A549 (cell line): ENCODE results near the gene GZMM. TPM values are rescaled to one million over a fixed set of nuclear protein-coding genes. Genes with fewer than 3 reads are reported as not detected.
A peak's percentile ranks its signal among the peaks of the same experiment; 100 is the strongest.

Experiments used
- ATAC-seq, 2 experiments: fragments of 200-7000 bp in 1 of 2; fragments of >200 bp in 1 of 2; cut with Nextera tagmentation in 1 of 2; cut with Tn5 transposase in 1 of 2; 3 replicates each; pipeline versions ENCODE4 v1.8.0 to v1.9.1; 2018 to 2020; ENCODE audit warnings: mild to moderate bottlenecking in 1 of 2, moderate library complexity in 1 of 2
- CTCF ChIA-PET: fragments of 300-600 bp; sonication (Branson Sonifier 250); formaldehyde crosslinking; extraction: SDS; loops from one replicate; lab custom pipeline; 2021; ENCODE audit warnings: antibody characterized with exemption, inconsistent platforms; lab: Yijun Ruan, JAX
- POLR2A ChIA-PET: fragments of 350-600 bp; formaldehyde crosslinking; extraction: SDS; loops from one replicate; lab custom pipeline; 2021; ENCODE audit warnings: antibody characterized with exemption, inconsistent platforms; lab: Yijun Ruan, JAX
- DNase-seq, 2 experiments: peaks; one replicate each; pipeline versions ENCODE4 v3.0.0 to v3.0.0-alpha.2; 2011 to 2016; ENCODE audit warnings: low read depth in 1 of 2, low spot score in 1 of 2
- FAIRE-seq: peaks from 2 replicates; lab custom pipeline; 2011; peaks lifted over from hg19 to GRCh38; lab: Jason Lieb, UNC
- H3K27ac ChIP-seq, 2 experiments: fragments of >200 bp; sonication (Bioruptor Twin); formaldehyde crosslinking; 3 replicates each; pipeline ENCODE4 v1.5.1; 2016 to 2017
- H3K4me1 ChIP-seq: fragments of >200 bp; sonication (Bioruptor Twin); formaldehyde crosslinking; 3 replicates; pipeline ENCODE4 v1.6.1; 2016
- H3K4me2 ChIP-seq: fragments of >200 bp; sonication (Bioruptor Twin); formaldehyde crosslinking; 3 replicates; pipeline ENCODE4 v1.6.1; 2016
- H3K4me3 ChIP-seq: fragments of >200 bp; sonication (Bioruptor Twin); formaldehyde crosslinking; 3 replicates; pipeline ENCODE4 v1.5.1; 2016
- H3K9me3 ChIP-seq: fragments of >200 bp; sonication (Bioruptor Twin); formaldehyde crosslinking; 3 replicates; pipeline ENCODE4 v1.6.1; 2016
- BHLHE40 ChIP-seq: IDR thresholded peaks from 2 replicates; pipeline ENCODE4 v1.6.1; 2012; ENCODE audit warnings: low read depth, low read length, inconsistent platforms
- CBX2 ChIP-seq: fragments of 200-600 bp; sonication (generic); IDR thresholded peaks from 2 replicates; pipeline ENCODE4 v1.6.1; 2016; ENCODE audit warnings: low read depth, mild to moderate bottlenecking, borderline replicate concordance
- CBX8 ChIP-seq: fragments of 200-600 bp; sonication (generic); IDR thresholded peaks from 2 replicates; pipeline ENCODE4 v1.6.1; 2016
- EHMT2 ChIP-seq: fragments of 200-600 bp; sonication (generic); IDR thresholded peaks from 2 replicates; pipeline ENCODE4 v1.6.1; 2016; ENCODE audit warnings: antibody characterized with exemption, low read depth, mild to moderate bottlenecking, moderate library complexity
- ESRRA ChIP-seq: fragments of 150-350 bp; IDR thresholded peaks from 2 replicates; pipeline ENCODE4 v1.6.1; 2014; ENCODE audit warnings: mild to moderate bottlenecking, low read length, borderline replicate concordance
- GATA3 ChIP-seq: IDR thresholded peaks from 2 replicates; pipeline ENCODE4 v1.6.1; 2012; ENCODE audit warnings: borderline replicate concordance
- HEYL ChIP-seq: fragments of 250-450 bp; sonication (Bioruptor Pico); IDR thresholded peaks from 2 replicates; pipeline ENCODE4 v1.8.0; 2021; ENCODE audit warnings: mild to moderate bottlenecking, moderate library complexity
- HOXB13 ChIP-seq: fragments of 250-450 bp; sonication (Bioruptor Pico); IDR thresholded peaks from 2 replicates; pipeline ENCODE4 v1.5.0; 2020; ENCODE audit warnings: low read depth, mild to moderate bottlenecking, moderate library complexity
- POLR2A ChIP-seq: IDR thresholded peaks from 2 replicates; pipeline ENCODE4 v1.6.1; 2012; ENCODE audit warnings: mild to moderate bottlenecking, low read length
- POLR2AphosphoS2 ChIP-seq: conservative IDR thresholded peaks from 2 replicates; pipeline ENCODE4 v1.6.1; 2012; ENCODE audit warnings: low read length, improper control_type of control experiment, inconsistent platforms
- RCOR1 ChIP-seq: fragments of 150-350 bp; IDR thresholded peaks from 2 replicates; pipeline ENCODE4 v1.6.1; 2014; ENCODE audit warnings: antibody characterized with exemption, low read length, low read depth
- RFX5 ChIP-seq: fragments of 450-650 bp; IDR thresholded peaks from 2 replicates; pipeline ENCODE4 v1.7.1; 2014; ENCODE audit warnings: antibody characterized with exemption, mild to moderate bottlenecking, moderate library complexity
- ZC3H11A ChIP-seq: fragments of 450-650 bp; IDR thresholded peaks from 2 replicates; pipeline ENCODE4 v1.6.1; 2014; ENCODE audit warnings: antibody characterized with exemption, mild to moderate bottlenecking
- ZNF302 ChIP-seq: fragments of 250-450 bp; sonication (Bioruptor Pico); IDR thresholded peaks from 2 replicates; pipeline ENCODE4 v1.9.0; 2021; ENCODE audit warnings: inconsistent platforms, mild to moderate bottlenecking, moderate library complexity
- WGBS: methylation state at CpG from one replicate; pipeline ENCODE4 v1.1.6; 2017; ENCODE audit errors: missing lambda C conversion rate; 5-methylcytosine and 5-hydroxymethylcytosine counted together
- polyA minus RNA-seq: library from RNA; depleted of rRNA, polyadenylated mRNA; stranded (reverse); fragments of >200 nt; gene quantifications from 2 replicates; pipeline ENCODE4 v1.2.3, GENCODE V29; 2011; rRNA and poly(A)+ RNA removed
- polyA plus RNA-seq, 4 experiments: library from polyadenylated mRNA; depleted of rRNA in 3 of 4; stranded (reverse); fragments of >200 nt; fragmentation: RNase III in 1 of 4; extraction: RNeasy Plus Mini Kit Qiagen cat#74134 plus additional on column Dnase treatment in 1 of 4; gene quantifications; 2 replicates in 3 of 4; 3 replicates in 1 of 4; pipeline ENCODE4 v1.2.3, GENCODE V29; 2011 to 2017
- TF ChIP-seq, protein P1 (sequence below): IDR thresholded peaks from 2 replicates; pipeline ENCODE4 v1.6.1; 2012
- TF ChIP-seq, protein P2 (sequence below): fragments of >200 bp; sonication (Bioruptor Twin); formaldehyde crosslinking; IDR thresholded peaks from 3 replicates; pipeline ENCODE4 v1.6.1; 2016
- TF ChIP-seq, protein P3 (sequence below): IDR thresholded peaks from 2 replicates; pipeline ENCODE4 v1.6.1; 2012; ENCODE audit warnings: low read depth, borderline replicate concordance
- TF ChIP-seq, protein P4 (sequence below): IDR thresholded peaks from 2 replicates; pipeline ENCODE4 v1.6.1; 2012

GZMM gene
- polyA plus RNA-seq (2011; rRNA removed) (not detected in 2 replicates), polyA plus RNA-seq (2017; fragmentation: RNase III; extraction: RNeasy Plus Mini Kit Qiagen cat#74134 plus additional on column Dnase treatment) (0.11 TPM in 1 of 3 replicates, not detected in the others), polyA minus RNA-seq (not detected in 2 replicates)
- 0.11 and 0.14 TPM in 2 replicates for polyA plus RNA-seq (2012; cell fraction: cytosol; rRNA removed)
- 0.39 and 0.64 TPM in 2 replicates for polyA plus RNA-seq (2012; cell fraction: nucleus; rRNA removed)

DNA sequence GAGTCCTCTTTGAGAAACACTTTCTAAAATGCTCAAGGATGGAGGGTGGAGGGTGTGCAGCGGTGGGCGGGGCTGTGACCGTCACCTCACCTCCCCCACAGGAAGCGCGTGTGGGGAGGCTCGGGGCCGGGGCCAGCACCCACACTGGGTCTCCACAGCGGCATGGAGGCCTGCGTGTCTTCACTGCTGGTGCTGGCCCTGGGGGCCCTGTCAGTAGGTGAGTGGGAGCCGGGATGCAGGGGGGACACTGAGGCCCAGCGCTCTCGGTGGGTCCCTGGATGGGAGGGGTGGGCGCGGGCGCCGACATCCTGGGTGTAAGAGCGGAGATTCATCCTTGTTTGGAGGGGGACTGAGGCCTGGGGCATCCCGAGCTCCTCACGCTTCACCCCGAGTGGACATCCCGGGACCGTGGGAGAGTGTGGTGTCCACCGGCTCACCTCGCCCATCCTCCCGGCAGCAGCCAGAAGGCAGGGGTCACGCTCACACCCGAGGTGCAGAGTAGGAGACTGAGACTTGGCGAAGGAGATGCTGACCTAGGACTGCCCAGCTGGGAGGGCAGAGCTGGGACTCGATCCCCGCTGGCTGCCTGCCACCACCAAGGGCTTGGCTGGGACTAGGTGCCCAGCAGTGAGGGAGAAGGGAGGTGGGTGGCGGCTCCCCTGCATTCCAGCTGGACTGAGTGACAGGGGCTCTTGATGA, at the start of gene GZMM:
Gene GZMM (plus strand): TSS at position 144 of the 699 bp plus-strand sequence. CDS start 19 bp downstream, at position 163.
- CTCF ChIA-PET = interaction anchor here (0.6 to 0.7 kb wide), 2 partner anchors 11 to 17 kb away, joined by 3 read pairs; no protein-coding TSS in a partner anchor
- FAIRE-seq (no peak), ATAC-seq (peak in 1 of 2 experiments; percentile 15; a peak in 3 of 6 replicates), DNase-seq (no peak)
- no peak within 1 kb of the TSS for H3K4me3 ChIP-seq
- no peak within 1 kb of the TSS for H3K27ac ChIP-seq
- POLR2A ChIA-PET = no interaction called here
- 78% methylated on average over 12 of the region's 31 CpGs for WGBS
- no peak within 1 kb of the TSS for H3K4me2 ChIP-seq
- no peaks in the 10 kb centered on the region for H3K9me3 ChIP-seq
- TF ChIP-seq ZNF302 = no peak
- TF ChIP-seq, protein P1, sequence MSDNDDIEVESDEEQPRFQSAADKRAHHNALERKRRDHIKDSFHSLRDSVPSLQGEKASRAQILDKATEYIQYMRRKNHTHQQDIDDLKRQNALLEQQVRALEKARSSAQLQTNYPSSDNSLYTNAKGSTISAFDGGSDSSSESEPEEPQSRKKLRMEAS = no peak
- no peaks in the 10 kb centered on the region for H3K4me1 ChIP-seq

DNA sequence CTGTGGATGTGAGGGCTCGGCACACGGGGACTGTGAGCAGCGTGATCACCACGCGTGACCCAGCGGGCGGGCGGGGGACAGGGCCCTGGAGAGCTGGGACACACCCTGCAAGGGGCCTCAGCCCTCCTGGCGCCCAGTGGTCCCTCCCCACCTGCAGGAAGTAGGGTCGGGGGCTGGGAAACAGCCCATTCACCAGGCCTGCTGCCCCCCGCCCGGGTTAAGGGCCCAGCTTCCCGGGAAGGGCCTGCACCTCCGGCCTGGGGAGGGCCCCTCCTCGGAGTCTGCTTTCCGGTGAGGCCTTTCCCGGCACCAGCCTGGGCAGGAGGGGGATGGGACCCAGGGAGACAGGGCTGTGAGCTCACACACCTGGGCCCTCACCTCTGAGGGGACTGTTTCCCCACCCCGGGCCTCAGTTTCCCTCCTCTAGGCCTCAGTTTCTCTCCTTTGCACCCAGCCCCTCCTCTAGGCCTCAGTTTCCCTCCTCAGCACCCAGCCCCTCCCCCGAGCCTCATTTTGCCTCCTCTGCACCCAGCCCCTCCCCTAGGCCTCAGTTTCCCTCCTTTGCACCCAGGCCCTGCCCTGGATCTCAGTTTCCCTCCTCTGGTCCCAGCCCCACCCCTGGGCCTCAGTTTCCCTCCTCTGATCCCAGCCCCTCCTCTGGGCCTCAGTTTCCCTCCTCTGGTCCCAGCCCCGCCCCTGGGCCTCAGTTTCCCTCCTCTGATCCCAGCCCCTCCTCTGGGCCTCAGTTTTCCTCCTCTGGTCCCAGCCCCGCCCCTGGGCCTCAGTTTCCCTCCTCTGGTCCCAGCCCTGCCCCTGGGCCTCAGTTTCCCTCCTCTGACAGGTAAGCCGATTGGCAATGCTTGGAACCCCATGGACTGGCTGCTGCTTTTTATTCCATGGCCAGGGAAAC, 49.4 kb upstream of the GZMM start:
- Histone ChIP-seq H3K9me3 (no peaks in the 10 kb centered on the region), H3K27ac (no peak overlapping the region), H3K4me2 (no peak overlapping the region), H3K4me1 (peaks cover 5% of the 10 kb centered on the region; the same call in 1 of the 3 replicates), H3K4me3 (no peak overlapping the region)
- CTCF ChIA-PET = interaction anchor here (1.3 to 1.9 kb wide), 5 partner anchors 10 to 27 kb away, joined by 4 to 17 read pairs (median 5); partner anchors contain the start of gene TPGS1
- POLR2A ChIA-PET = no interaction called here
- DNase-seq (no peak), ATAC-seq (no peak), FAIRE-seq (no peak)
- TF ChIP-seq ZC3H11A (no peak), GATA3 (no peak), ZNF302 (no peak)
- TF ChIP-seq, protein P2, sequence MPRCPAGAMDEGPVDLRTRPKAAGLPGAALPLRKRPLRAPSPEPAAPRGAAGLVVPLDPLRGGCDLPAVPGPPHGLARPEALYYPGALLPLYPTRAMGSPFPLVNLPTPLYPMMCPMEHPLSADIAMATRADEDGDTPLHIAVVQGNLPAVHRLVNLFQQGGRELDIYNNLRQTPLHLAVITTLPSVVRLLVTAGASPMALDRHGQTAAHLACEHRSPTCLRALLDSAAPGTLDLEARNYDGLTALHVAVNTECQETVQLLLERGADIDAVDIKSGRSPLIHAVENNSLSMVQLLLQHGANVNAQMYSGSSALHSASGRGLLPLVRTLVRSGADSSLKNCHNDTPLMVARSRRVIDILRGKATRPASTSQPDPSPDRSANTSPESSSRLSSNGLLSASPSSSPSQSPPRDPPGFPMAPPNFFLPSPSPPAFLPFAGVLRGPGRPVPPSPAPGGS = no peak
- 43% methylated on average over 4 of the region's 22 CpGs for WGBS

DNA sequence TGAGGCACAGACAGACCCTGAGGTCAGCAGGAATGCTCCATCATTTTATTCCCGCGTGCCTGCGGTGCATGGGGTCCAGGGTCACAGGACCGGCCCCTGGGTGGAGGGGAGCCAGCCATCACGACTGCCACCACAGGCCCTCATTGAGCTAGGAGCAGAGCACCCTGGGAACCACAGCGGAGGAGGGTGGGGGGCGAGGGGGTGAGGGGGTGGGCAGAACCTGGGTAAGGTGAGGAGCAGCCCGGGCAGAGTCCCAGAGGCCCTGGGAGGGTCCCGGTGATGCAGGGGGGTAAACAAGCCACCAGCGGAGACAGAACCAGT, 48.8 kb upstream of the GZMM start:
- TF ChIP-seq HEYL (CRISPR knock-in tag) (no peak), RCOR1 (no peak), ESRRA (no peak), RFX5 (no peak), HOXB13 (no peak), ZC3H11A (no peak), EHMT2 (no peak), CBX2 (no peak), CBX8 (no peak), POLR2A (no peak), BHLHE40 (no peak), POLR2AphosphoS2 (no peak)
- TF ChIP-seq, protein P1 = no peak
- TF ChIP-seq, protein P3, sequence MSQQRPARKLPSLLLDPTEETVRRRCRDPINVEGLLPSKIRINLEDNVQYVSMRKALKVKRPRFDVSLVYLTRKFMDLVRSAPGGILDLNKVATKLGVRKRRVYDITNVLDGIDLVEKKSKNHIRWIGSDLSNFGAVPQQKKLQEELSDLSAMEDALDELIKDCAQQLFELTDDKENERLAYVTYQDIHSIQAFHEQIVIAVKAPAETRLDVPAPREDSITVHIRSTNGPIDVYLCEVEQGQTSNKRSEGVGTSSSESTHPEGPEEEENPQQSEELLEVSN = no peak
- TF ChIP-seq, protein P4, sequence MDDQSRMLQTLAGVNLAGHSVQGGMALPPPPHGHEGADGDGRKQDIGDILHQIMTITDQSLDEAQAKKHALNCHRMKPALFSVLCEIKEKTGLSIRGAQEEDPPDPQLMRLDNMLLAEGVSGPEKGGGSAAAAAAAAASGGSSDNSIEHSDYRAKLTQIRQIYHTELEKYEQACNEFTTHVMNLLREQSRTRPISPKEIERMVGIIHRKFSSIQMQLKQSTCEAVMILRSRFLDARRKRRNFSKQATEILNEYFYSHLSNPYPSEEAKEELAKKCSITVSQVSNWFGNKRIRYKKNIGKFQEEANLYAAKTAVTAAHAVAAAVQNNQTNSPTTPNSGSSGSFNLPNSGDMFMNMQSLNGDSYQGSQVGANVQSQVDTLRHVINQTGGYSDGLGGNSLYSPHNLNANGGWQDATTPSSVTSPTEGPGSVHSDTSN = no peak
- TF ChIP-seq, protein P2 = no peak

More for the DNA sequence above, 48.8 kb upstream of the GZMM start:
- Histone ChIP-seq H3K4me2 (no peak overlapping the region), H3K27ac (no peak overlapping the region; a peak in 1 of 6 replicates), H3K4me1 (peaks cover 5% of the 10 kb centered on the region; the same call in 1 of the 3 replicates), H3K9me3 (no peaks in the 10 kb centered on the region), H3K4me3 (no peak overlapping the region)
- ATAC-seq = peak in 1 of 2 experiments; percentile 3; a peak in 1 of 6 replicates
- no peak for FAIRE-seq
- DNase-seq = no peak
- ChIA-PET CTCF (interaction anchor here (0.7 to 1.9 kb wide), 5 partner anchors 9 to 111 kb away, joined by 3 to 17 read pairs (median 5); partner anchors contain the start of gene TPGS1), POLR2A (interaction anchor here (1.0 kb wide), 1 partner anchor 12 kb away, joined by 3 read pairs; no protein-coding TSS in a partner anchor)
- WGBS = 34% methylated on average over 4 of the region's 10 CpGs
